Astrocyte (in vitro differentiated cells and primary cell): Measurements from ENCODE around the gene KRT78. TPM values are rescaled to one million over a fixed set of nuclear protein-coding genes. Genes with fewer than 3 reads are reported as not detected.

Source experiments
- DNase-seq: peaks from one replicate; pipeline ENCODE4 v3.0.0-alpha.2; 2010; ENCODE audit warnings: low read depth
- FAIRE-seq: peaks from 2 replicates; lab custom pipeline; 2011; peaks lifted over from hg19 to GRCh38; lab: Jason Lieb, UNC
- H2AFZ ChIP-seq: 2 replicates; pipeline ENCODE4 v1.6.0; 2012; ENCODE audit warnings: low read depth, low read length, inconsistent platforms
- H3K27ac ChIP-seq: 2 replicates; pipeline ENCODE4 v1.5.1; 2011; ENCODE audit warnings: low read depth, low read length, inconsistent platforms
- H3K27me3 ChIP-seq: 2 replicates; pipeline ENCODE4 v1.6.0; 2011; ENCODE audit warnings: low read length, inconsistent platforms; ENCODE audit not compliant: insufficient read depth
- H3K36me3 ChIP-seq: 2 replicates; pipeline ENCODE4 v1.5.1; 2011; ENCODE audit warnings: low read length, inconsistent platforms; ENCODE audit not compliant: insufficient read depth
- H3K4me1 ChIP-seq: 2 replicates; pipeline ENCODE4 v1.5.1; 2011; ENCODE audit warnings: low read length, inconsistent platforms; ENCODE audit not compliant: insufficient read depth
- H3K4me2 ChIP-seq: 2 replicates; pipeline ENCODE4 v1.6.0; 2012; ENCODE audit warnings: low read length, inconsistent platforms
- H3K4me3 ChIP-seq: 2 replicates; pipeline ENCODE4 v1.5.1; 2011; ENCODE audit warnings: low read depth, mild to moderate bottlenecking, low read length, inconsistent platforms; ENCODE audit not compliant: insufficient read depth
- H3K79me2 ChIP-seq: 2 replicates; pipeline ENCODE4 v1.6.0; 2012; ENCODE audit warnings: mild to moderate bottlenecking, low read length, inconsistent platforms; ENCODE audit not compliant: insufficient read depth
- H3K9ac ChIP-seq: 2 replicates; pipeline ENCODE4 v1.6.0; 2012; ENCODE audit warnings: mild to moderate bottlenecking, low read length, inconsistent platforms
- H3K9me3 ChIP-seq: 2 replicates; pipeline ENCODE4 v1.5.1; 2012; ENCODE audit warnings: low read depth, mild to moderate bottlenecking, low read length, inconsistent platforms; ENCODE audit not compliant: insufficient read depth
- H4K20me1 ChIP-seq: 2 replicates; pipeline ENCODE4 v1.6.0; 2012; ENCODE audit warnings: low read length, inconsistent platforms; ENCODE audit not compliant: insufficient read depth
- H3K27ac Mint-ChIP-seq: one replicate; pipeline ENCODE4 v1.8.0; 2021; ENCODE audit warnings: mild to moderate bottlenecking, mixed read lengths; ENCODE audit not compliant: unreplicated experiment
- H3K27me3 Mint-ChIP-seq: one replicate; pipeline ENCODE4 v1.8.0; 2021; ENCODE audit warnings: low read depth, mixed read lengths; ENCODE audit not compliant: unreplicated experiment
- H3K36me3 Mint-ChIP-seq: one replicate; pipeline ENCODE4 v1.8.0; 2021; ENCODE audit warnings: low read depth, mixed read lengths; ENCODE audit not compliant: unreplicated experiment
- H3K4me1 Mint-ChIP-seq: one replicate; pipeline ENCODE4 v1.8.0; 2021; ENCODE audit warnings: low read depth, mixed read lengths; ENCODE audit not compliant: unreplicated experiment
- H3K4me3 Mint-ChIP-seq: one replicate; pipeline ENCODE4 v1.8.0; 2021; ENCODE audit warnings: mild to moderate bottlenecking, moderate library complexity, mixed read lengths; ENCODE audit not compliant: unreplicated experiment
- H3K9me3 Mint-ChIP-seq: one replicate; pipeline ENCODE4 v1.8.0; 2021; ENCODE audit warnings: mild to moderate bottlenecking, mixed read lengths; ENCODE audit not compliant: unreplicated experiment
- CTCF ChIP-seq: IDR thresholded peaks from 2 replicates; pipeline ENCODE4 v1.5.1; 2011; ENCODE audit warnings: low read depth, mild to moderate bottlenecking, inconsistent platforms, low read length, moderate library complexity; ENCODE audit not compliant: insufficient read depth
- EZH2 ChIP-seq: IDR thresholded peaks from 2 replicates; pipeline ENCODE4 v1.6.1; 2012; ENCODE audit warnings: mild to moderate bottlenecking, low read length, inconsistent platforms; ENCODE audit not compliant: insufficient read depth
- total RNA-seq: library from RNA; stranded (reverse); gene quantifications from 2 replicates; pipeline ENCODE4 v1.2.1, GENCODE V29; 2021

The KRT78 gene
- total RNA-seq, 1 donor from 2014 or later, result not detected

DNA sequence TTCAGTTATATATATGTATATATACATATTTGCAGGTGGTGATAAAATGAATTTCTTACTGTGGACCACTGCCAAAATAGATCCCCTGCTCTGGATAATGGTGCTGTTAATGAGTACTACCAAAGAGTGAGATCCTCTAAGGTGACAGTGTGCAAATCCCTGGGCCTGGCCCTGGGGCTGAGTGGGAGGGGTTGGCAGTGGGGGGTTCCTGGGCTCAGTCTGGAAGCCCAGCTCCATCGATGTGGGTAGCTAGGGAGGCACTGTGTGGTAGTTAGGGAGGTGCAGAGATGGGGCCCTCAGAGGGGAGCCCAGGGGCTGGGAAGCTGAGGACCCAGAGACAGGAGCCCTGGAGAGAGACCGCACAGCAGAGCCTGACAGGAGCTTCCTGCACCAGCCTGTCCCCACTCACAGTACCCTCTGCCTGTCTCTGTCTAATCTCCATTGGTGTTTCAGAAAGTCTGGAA lies 47.0 kb upstream of the KRT78 start:
- no peak overlapping the region for H3K4me2 ChIP-seq
- H3K4me1 ChIP-seq, result no peaks in the 10 kb centered on the region
- no peak overlapping the region for H3K27ac ChIP-seq
- H3K4me1 Mint-ChIP-seq, result peaks cover 22% of the 10 kb centered on the region
- no peak overlapping the region for H2AFZ ChIP-seq
- no peak overlapping the region for H3K4me3 Mint-ChIP-seq
- H3K27me3 Mint-ChIP-seq, result no peaks in the 10 kb centered on the region
- no peaks in the 10 kb centered on the region for H3K79me2 ChIP-seq
- H3K9me3 Mint-ChIP-seq, result no peaks in the 10 kb centered on the region
- H4K20me1 ChIP-seq, result no peaks in the 10 kb centered on the region
- no peak for TF ChIP-seq EZH2
- TF ChIP-seq CTCF, result no peak
- FAIRE-seq, result no peak
- no peaks in the 10 kb centered on the region for H3K9me3 ChIP-seq
- no peak overlapping the region for H3K9ac ChIP-seq
- no peaks in the 10 kb centered on the region for H3K27me3 ChIP-seq
- peaks cover 3% of the 10 kb centered on the region for H3K36me3 ChIP-seq
- no peak overlapping the region for H3K27ac Mint-ChIP-seq
- no peak for DNase-seq
- no peak overlapping the region for H3K4me3 ChIP-seq
- peaks cover 19% of the 10 kb centered on the region for H3K36me3 Mint-ChIP-seq

DNA sequence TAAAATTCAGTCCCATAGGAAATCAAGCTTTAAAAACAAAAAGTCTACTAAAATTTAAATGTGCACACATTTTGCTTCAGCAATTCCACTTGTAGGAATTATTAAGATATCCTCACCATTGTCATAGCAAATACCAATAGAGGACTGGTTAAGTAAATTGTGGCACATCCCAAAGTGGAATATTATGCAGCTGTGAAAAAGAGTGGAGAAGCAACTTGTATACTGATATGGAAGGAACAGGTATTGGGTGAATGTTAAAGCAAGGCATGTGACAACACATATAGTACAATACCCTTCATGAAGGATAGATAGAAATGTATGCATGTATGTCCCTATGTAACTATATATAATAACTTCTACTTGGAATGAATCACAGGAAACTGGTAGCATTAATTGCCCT lies 44.2 kb upstream of the KRT78 start:
- H2AFZ ChIP-seq, result no peak overlapping the region
- Mint-ChIP-seq H3K27me3 (no peaks in the 10 kb centered on the region), H3K36me3 (peaks cover 10% of the 10 kb centered on the region), H3K9me3 (no peaks in the 10 kb centered on the region), H3K4me3 (peak overlapping the region; percentile 45), H3K4me1 (peaks cover 8% of the 10 kb centered on the region), H3K27ac (no peak overlapping the region)
- no peaks in the 10 kb centered on the region for H3K79me2 ChIP-seq
- H3K4me3 ChIP-seq, result no peak overlapping the region
- H3K9ac ChIP-seq, result no peak overlapping the region
- no peaks in the 10 kb centered on the region for H4K20me1 ChIP-seq
- no peak overlapping the region for H3K4me2 ChIP-seq
- H3K36me3 ChIP-seq, result peaks cover 3% of the 10 kb centered on the region
- H3K27ac ChIP-seq, result no peak overlapping the region
- TF ChIP-seq EZH2 (no peak), CTCF (no peak)
- DNase-seq, result no peak
- no peak for FAIRE-seq
- H3K4me1 ChIP-seq, result no peaks in the 10 kb centered on the region
- no peaks in the 10 kb centered on the region for H3K9me3 ChIP-seq
- H3K27me3 ChIP-seq, result no peaks in the 10 kb centered on the region

- Histone ChIP-seq H3K4me2 (no peak overlapping the region), H3K9me3 (no peaks in the 10 kb centered on the region), H3K4me1 (no peaks in the 10 kb centered on the region), H3K9ac (no peak overlapping the region), H3K27me3 (no peaks in the 10 kb centered on the region), H3K4me3 (no peak overlapping the region), H2AFZ (no peak overlapping the region), H3K79me2 (no peaks in the 10 kb centered on the region), H4K20me1 (no peaks in the 10 kb centered on the region), H3K36me3 (peaks cover 3% of the 10 kb centered on the region), H3K27ac (no peak overlapping the region)
- DNase-seq (no peak), FAIRE-seq (no peak)
- no peaks in the 10 kb centered on the region for H3K27me3 Mint-ChIP-seq
- no peak overlapping the region for H3K27ac Mint-ChIP-seq
- H3K36me3 Mint-ChIP-seq, result peaks cover 10% of the 10 kb centered on the region
- TF ChIP-seq CTCF (no peak), EZH2 (no peak)
- H3K9me3 Mint-ChIP-seq, result no peaks in the 10 kb centered on the region
- peaks cover 8% of the 10 kb centered on the region for H3K4me1 Mint-ChIP-seq
- H3K4me3 Mint-ChIP-seq, result no peak overlapping the region
Measured at GRCh38 chr12:52892207-52892852, 43.5 kb upstream of the KRT78 start.
